ENCODE measurements around the gene GPATCH2L. TPM values are rescaled to one million over a fixed set of nuclear protein-coding genes. Genes with fewer than 3 reads are reported as not detected.

The GPATCH2L gene
- total and polyA plus RNA-seq, 2 experiments from 2014 or later, result 19.6 to 94.4 TPM

- TF ChIP-seq STAT1 (IDR thresholded peaks at IDR 0.05; ENCODE audit: unreplicated experiment), result no peak
Observed at GRCh38 chr14:76174982-76175381, 23.3 kb downstream of the GPATCH2L start (continued).

DNA sequence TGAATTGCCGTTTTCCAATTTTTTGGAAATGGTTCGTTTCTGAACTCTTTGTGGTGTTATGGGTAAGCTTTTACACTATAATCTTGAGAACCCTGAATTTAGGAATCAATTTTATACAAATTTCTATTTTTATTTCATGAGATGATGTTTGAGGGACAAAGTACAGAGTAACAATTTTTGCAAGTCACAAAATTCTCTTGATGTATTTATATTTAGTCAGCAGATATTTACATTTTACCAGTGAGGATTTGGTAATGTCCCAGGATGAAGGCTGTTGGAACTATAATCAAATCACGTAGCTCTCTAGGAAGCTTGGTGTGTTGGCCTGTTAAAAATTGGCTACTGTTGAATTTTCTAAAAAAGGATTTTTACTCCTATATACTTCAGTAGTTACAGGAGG, 24.2 kb downstream of the GPATCH2L start:
- DNase-seq (ENCODE audit: low spot score) (no peak), ATAC-seq (no peak)
- no peaks in the 10 kb centered on the region for H3F3A ChIP-seq (replicated peaks; ENCODE audit: low read depth)
- no peak overlapping the region for H3K27ac ChIP-seq (ENCODE audit: low read depth)
- H3K27ac Mint-ChIP-seq, result no peak overlapping the region
- no peaks in the 10 kb centered on the region for H3K9me2 ChIP-seq (ENCODE audit: insufficient read depth)
- no peaks in the 10 kb centered on the region for H3K4me1 Mint-ChIP-seq
- H4K20me1 ChIP-seq (replicated peaks; ENCODE audit: insufficient read depth), result peaks cover 18% of the 10 kb centered on the region
- no peaks in the 10 kb centered on the region for H3K9me3 Mint-ChIP-seq
- H3K4me1 ChIP-seq (ENCODE audit: insufficient read depth), result no peaks in the 10 kb centered on the region
- H3K27me3 Mint-ChIP-seq (ENCODE audit: insufficient read depth, low read depth, poor library complexity), result peaks cover 2% of the 10 kb centered on the region
- H3K27me3 ChIP-seq (ENCODE audit: insufficient read depth), result no peaks in the 10 kb centered on the region
- H3K36me3 ChIP-seq (ENCODE audit: insufficient read depth), result peaks cover 46% of the 10 kb centered on the region; the same call in 1 of the 2 replicates
- no peak overlapping the region for H3K4me3 ChIP-seq
- H3K4me2 ChIP-seq, result no peak overlapping the region
- H3K4me3 Mint-ChIP-seq, result no peak overlapping the region
- H2AFZ ChIP-seq, result no peak overlapping the region
- H3K36me3 Mint-ChIP-seq (ENCODE audit: low read depth), result peaks cover 78% of the 10 kb centered on the region
- H3K79me2 ChIP-seq (replicated peaks; ENCODE audit: insufficient read depth), result peaks cover 26% of the 10 kb centered on the region
- no peak for TF ChIP-seq ZNF114 (CRISPR knock-in tag; IDR thresholded peaks at IDR 0.05)
- TF ChIP-seq REST (IDR thresholded peaks at IDR 0.05; ENCODE audit: unreplicated experiment), result no peak
- TF ChIP-seq NANOG (IDR thresholded peaks at IDR 0.05; ENCODE audit: borderline replicate concordance), result no peak
- no peak for TF ChIP-seq ZNF331 (CRISPR knock-in tag; IDR thresholded peaks at IDR 0.05; ENCODE audit: low read depth)
- no peak for TF ChIP-seq CREB1 (CRISPR knock-in tag; IDR thresholded peaks at IDR 0.05; ENCODE audit: low read depth)
- TF ChIP-seq JUNB (IDR thresholded peaks at IDR 0.05; ENCODE audit: unreplicated experiment), result no peak
- no peak for TF ChIP-seq POLR2AphosphoS5 (IDR thresholded peaks at IDR 0.05; ENCODE audit: low read depth)

GRCh38 chr14:76181546-76181945, 29.8 kb downstream of the GPATCH2L start:
- Histone ChIP-seq H3K27me3 (ENCODE audit: insufficient read depth) (no peaks in the 10 kb centered on the region), H3K9me2 (ENCODE audit: insufficient read depth) (no peaks in the 10 kb centered on the region), H3K79me2 (replicated peaks; ENCODE audit: insufficient read depth) (peaks cover 40% of the 10 kb centered on the region), H3K27ac (ENCODE audit: low read depth) (no peak overlapping the region), H3K36me3 (ENCODE audit: insufficient read depth) (peaks cover 23% of the 10 kb centered on the region; the same call in 1 of the 2 replicates), H3F3A (replicated peaks; ENCODE audit: low read depth) (no peaks in the 10 kb centered on the region), H3K4me1 (ENCODE audit: insufficient read depth) (no peaks in the 10 kb centered on the region), H2AFZ (no peak overlapping the region), H3K4me2 (no peak overlapping the region), H4K20me1 (replicated peaks; ENCODE audit: insufficient read depth) (peaks cover 16% of the 10 kb centered on the region), H3K4me3 (no peak overlapping the region)
- TF ChIP-seq, protein P1, sequence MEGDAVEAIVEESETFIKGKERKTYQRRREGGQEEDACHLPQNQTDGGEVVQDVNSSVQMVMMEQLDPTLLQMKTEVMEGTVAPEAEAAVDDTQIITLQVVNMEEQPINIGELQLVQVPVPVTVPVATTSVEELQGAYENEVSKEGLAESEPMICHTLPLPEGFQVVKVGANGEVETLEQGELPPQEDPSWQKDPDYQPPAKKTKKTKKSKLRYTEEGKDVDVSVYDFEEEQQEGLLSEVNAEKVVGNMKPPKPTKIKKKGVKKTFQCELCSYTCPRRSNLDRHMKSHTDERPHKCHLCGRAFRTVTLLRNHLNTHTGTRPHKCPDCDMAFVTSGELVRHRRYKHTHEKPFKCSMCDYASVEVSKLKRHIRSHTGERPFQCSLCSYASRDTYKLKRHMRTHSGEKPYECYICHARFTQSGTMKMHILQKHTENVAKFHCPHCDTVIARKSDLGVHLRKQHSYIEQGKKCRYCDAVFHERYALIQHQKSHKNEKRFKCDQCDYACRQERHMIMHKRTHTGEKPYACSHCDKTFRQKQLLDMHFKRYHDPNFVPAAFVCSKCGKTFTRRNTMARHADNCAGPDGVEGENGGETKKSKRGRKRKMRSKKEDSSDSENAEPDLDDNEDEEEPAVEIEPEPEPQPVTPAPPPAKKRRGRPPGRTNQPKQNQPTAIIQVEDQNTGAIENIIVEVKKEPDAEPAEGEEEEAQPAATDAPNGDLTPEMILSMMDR (conservative IDR thresholded peaks at IDR 0.05; ENCODE audit: low read depth in 2 of 2), result peak; percentile 27 to 47
- no peak for TF ChIP-seq EZH2phosphoT487 (IDR thresholded peaks at IDR 0.05; ENCODE audit: unreplicated experiment)
- H3K27ac Mint-ChIP-seq, result no peak overlapping the region
- no peaks in the 10 kb centered on the region for H3K4me1 Mint-ChIP-seq
- H3K4me3 Mint-ChIP-seq, result no peak overlapping the region
- DNase-seq (ENCODE audit: low spot score) (peak; percentile 31), ATAC-seq (no peak)
- H3K27me3 Mint-ChIP-seq (ENCODE audit: insufficient read depth, low read depth, poor library complexity), result no peaks in the 10 kb centered on the region
- no peaks in the 10 kb centered on the region for H3K9me3 Mint-ChIP-seq
- peaks cover 63% of the 10 kb centered on the region for H3K36me3 Mint-ChIP-seq (ENCODE audit: low read depth)

Data from GM23338 (cell line).